HG02759 (cell line): Measurements from ENCODE around the gene PDCD10.

Experiments
- ATAC-seq: cut with Tn5 transposase; IDR thresholded peaks from one replicate; pipeline ENCODE4 v1.9.1; 2021; ENCODE audit warnings: mild to moderate bottlenecking, moderate library complexity; ENCODE audit not compliant: unreplicated experiment

The PDCD10 gene

GRCh38 chr3:167734498-167735232, at the start of gene PDCD10:
Gene PDCD10 (minus strand): TSS chr3:167734892. CDS start chr3:167720157, 14,735 bp downstream.
- ATAC-seq: peak; percentile 84

GRCh38 chr3:167783781-167784180, 49.1 kb upstream of the PDCD10 start:
- no peak for ATAC-seq

GRCh38 chr3:167780214-167780883, 45.7 kb upstream of the PDCD10 start:
- no peak for ATAC-seq

- ATAC-seq: peak; percentile 47
These were observed 42.7 kb upstream of the PDCD10 start for GRCh38 chr3:167777356-167777755.

GRCh38 chr3:167776066-167776685, 41.5 kb upstream of the PDCD10 start:
- no peak for ATAC-seq

GRCh38 chr3:167773584-167773983, 38.9 kb upstream of the PDCD10 start:
- peak; percentile 73 for ATAC-seq

- ATAC-seq: peak; percentile 36
These were observed 38.3 kb upstream of the PDCD10 start for GRCh38 chr3:167772992-167773391.

- ATAC-seq: no peak
These were observed 27.6 kb upstream of the PDCD10 start for GRCh38 chr3:167762296-167762695.

GRCh38 chr3:167761302-167761701, 26.6 kb upstream of the PDCD10 start:
- ATAC-seq: no peak

- ATAC-seq: peak; percentile 30
These were observed 19.4 kb upstream of the PDCD10 start for GRCh38 chr3:167754049-167754448.

GRCh38 chr3:167750272-167750971, 15.7 kb upstream of the PDCD10 start:
- ATAC-seq: peak; percentile 97

GRCh38 chr3:167749728-167750127, 15.0 kb upstream of the PDCD10 start:
- no peak for ATAC-seq

GRCh38 chr3:167749209-167749608, 14.5 kb upstream of the PDCD10 start:
- ATAC-seq: no peak

GRCh38 chr3:167743799-167744198, 9.1 kb upstream of the PDCD10 start:
- no peak for ATAC-seq

- no peak for ATAC-seq
These were observed 7.6 kb upstream of the PDCD10 start for GRCh38 chr3:167742338-167742737.

GRCh38 chr3:167740961-167741587, 6.4 kb upstream of the PDCD10 start:
- ATAC-seq: peak; percentile 96

GRCh38 chr3:167739190-167739810, 4.6 kb upstream of the PDCD10 start:
- no peak for ATAC-seq

GRCh38 chr3:167738037-167738436, 3.3 kb upstream of the PDCD10 start:
- no peak for ATAC-seq

GRCh38 chr3:167736997-167737396, 2.3 kb upstream of the PDCD10 start:
- no peak for ATAC-seq

GRCh38 chr3:167736264-167736787, 1.6 kb upstream of the PDCD10 start:
- no peak for ATAC-seq
